Measurements from ENCODE around the gene TMEM108.

TMEM108 gene

DNA sequence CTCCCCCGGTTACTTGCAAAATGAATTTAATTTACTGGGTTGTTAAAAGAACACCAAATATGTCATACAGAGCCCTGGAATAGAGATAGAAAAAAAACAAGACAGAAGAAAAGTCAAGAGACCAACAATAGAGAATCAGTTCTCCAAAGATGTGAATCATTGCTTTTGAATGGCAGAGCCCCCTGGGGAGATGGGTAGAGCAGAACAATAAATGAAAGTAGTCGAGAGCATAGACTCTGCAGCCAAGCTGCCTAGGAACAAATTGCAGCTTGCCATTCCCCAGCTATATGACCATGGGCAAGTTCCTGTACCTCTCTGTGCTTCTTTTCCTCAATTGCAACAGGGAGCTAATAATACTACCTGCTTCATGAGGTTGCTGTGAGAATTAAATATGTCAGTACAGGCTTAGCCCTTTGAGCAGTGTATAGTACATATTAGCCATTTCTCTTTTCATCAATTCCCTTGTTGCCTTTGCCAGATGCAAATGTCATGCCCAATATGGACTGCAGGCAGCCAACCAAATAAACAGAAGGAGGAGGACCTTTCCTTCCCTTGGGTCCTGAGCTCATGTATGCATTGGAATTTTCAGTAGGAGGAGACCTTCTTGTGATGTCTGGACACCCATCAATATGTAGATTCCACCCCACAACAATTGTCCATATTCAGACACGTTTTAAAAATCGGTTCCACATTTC, 336.7 kb downstream of the TMEM108 start:
- no peak for DNase-seq (ENCODE audit: low read depth)
- no peak overlapping the region for H3K4me3 ChIP-seq (ENCODE audit: low read depth, low read length)
- TF ChIP-seq, protein P1, sequence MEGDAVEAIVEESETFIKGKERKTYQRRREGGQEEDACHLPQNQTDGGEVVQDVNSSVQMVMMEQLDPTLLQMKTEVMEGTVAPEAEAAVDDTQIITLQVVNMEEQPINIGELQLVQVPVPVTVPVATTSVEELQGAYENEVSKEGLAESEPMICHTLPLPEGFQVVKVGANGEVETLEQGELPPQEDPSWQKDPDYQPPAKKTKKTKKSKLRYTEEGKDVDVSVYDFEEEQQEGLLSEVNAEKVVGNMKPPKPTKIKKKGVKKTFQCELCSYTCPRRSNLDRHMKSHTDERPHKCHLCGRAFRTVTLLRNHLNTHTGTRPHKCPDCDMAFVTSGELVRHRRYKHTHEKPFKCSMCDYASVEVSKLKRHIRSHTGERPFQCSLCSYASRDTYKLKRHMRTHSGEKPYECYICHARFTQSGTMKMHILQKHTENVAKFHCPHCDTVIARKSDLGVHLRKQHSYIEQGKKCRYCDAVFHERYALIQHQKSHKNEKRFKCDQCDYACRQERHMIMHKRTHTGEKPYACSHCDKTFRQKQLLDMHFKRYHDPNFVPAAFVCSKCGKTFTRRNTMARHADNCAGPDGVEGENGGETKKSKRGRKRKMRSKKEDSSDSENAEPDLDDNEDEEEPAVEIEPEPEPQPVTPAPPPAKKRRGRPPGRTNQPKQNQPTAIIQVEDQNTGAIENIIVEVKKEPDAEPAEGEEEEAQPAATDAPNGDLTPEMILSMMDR (IDR thresholded peaks at IDR 0.05; ENCODE audit: insufficient read depth, low read depth, low read length, missing control alignments), result no peak

DNA sequence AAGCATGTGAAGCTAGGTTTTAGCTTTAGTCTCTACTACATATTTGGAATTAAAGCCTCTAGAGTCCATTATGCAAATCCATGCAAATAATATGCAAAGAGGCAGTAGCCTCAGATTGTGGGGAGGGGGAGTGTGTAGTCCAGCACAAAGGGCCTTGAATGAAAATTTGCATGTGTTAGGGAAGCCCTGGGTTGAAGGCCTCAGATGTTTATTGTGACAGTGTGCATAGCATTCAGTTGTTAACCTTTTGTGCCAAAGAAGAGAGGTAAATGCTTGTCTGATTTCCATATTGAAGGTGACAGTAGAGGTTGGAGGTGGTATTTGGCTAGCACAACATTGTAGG, 337.2 kb downstream of the TMEM108 start:
- TF ChIP-seq, protein P1 (IDR thresholded peaks at IDR 0.05; ENCODE audit: insufficient read depth, low read depth, low read length, missing control alignments), result no peak
- DNase-seq (ENCODE audit: low read depth), result no peak
- H3K4me3 ChIP-seq (ENCODE audit: low read depth, low read length), result no peak overlapping the region

DNA sequence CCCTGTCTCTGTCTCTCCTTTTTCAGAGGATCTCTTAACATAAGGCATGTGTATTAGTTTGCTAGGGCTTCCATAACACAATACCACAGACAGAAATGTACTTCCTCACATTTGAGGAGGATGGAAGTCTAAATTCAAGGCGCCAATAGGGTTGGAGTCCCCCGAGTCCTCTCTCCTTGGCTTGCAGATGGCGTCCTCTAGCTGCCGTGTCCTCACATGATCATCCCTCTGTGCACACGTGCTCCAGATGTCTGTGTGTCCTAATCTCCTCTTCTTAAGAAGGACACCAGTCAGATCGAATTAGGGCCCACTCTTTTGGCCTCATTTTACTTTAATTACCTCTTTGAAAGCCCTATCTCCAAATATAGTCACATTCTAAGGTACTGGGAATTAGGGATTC, 338.6 kb downstream of the TMEM108 start:
- TF ChIP-seq, protein P1 (IDR thresholded peaks at IDR 0.05; ENCODE audit: insufficient read depth, low read depth, low read length, missing control alignments), result peak; percentile 22
- H3K4me3 ChIP-seq (ENCODE audit: low read depth, low read length), result no peak overlapping the region
- peak; percentile 14 for DNase-seq (ENCODE audit: low read depth)

DNA sequence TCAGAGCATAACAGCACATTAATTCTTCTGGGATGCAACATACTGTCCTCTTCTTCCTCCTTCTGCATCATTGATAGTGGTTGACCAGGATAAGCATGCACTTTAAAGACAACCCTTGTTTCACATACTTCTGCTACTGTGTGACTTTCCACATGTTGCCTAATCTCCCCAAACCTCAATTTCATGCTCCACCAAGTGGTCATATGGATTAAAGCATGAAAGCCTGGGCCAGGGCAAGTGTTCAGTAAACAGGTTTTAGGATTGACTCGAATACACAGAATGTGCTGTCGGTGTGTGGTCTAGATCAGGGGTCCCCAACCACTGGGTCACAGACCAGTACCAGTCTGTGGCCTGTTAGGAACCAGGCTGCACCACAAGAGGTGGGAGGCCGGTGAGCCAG, 339.2 kb downstream of the TMEM108 start:
- peak; percentile 47 for DNase-seq (ENCODE audit: low read depth)
- H3K4me3 ChIP-seq (ENCODE audit: low read depth, low read length), result no peak overlapping the region
- TF ChIP-seq, protein P1 (IDR thresholded peaks at IDR 0.05; ENCODE audit: insufficient read depth, low read depth, low read length, missing control alignments), result peak; percentile 36

DNA sequence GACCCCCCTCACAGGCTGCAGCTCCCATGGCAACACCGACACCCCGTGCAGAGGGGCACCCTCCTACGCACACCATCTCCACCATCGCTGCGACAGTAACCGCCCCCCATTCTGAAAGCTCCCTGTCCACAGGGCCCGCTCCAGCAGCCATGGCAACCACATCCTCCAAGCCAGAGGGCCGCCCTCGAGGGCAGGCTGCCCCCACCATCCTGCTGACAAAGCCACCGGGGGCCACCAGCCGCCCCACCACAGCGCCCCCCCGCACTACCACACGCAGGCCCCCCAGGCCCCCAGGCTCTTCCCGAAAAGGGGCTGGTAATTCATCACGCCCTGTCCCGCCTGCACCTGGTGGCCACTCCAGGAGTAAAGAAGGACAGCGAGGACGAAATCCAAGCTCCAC, 341.7 kb downstream of the TMEM108 start:
- H3K4me3 ChIP-seq (ENCODE audit: low read depth, low read length), result no peak overlapping the region
- DNase-seq (ENCODE audit: low read depth), result no peak
- TF ChIP-seq, protein P1 (IDR thresholded peaks at IDR 0.05; ENCODE audit: insufficient read depth, low read depth, low read length, missing control alignments), result no peak

DNA sequence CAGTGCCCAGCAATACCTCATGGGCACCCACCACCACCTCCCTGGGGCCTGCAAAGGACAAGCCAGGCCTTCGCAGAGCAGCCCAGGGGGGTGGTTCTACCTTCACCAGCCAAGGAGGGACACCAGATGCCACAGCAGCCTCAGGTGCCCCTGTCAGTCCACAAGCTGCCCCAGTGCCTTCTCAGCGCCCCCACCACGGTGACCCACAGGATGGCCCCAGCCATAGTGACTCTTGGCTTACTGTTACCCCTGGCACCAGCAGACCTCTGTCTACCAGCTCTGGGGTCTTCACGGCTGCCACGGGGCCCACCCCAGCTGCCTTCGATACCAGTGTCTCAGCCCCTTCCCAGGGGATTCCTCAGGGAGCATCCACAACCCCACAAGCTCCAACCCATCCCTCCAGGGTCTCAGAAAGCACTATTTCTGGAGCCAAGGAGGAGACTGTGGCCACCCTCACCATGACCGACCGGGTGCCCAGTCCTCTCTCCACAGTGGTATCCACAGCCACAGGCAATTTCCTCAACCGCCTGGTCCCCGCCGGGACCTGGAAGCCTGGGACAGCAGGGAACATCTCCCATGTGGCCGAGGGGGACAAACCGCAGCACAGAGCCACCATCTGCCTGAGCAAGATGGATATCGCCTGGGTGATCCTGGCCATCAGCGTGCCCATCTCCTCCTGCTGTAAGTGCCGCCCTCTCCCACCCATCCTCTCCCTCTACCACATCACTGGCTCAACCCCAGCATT, 342.5 kb downstream of the TMEM108 start:
- DNase-seq (ENCODE audit: low read depth), result no peak
- no peak overlapping the region for H3K4me3 ChIP-seq (ENCODE audit: low read depth, low read length)
- TF ChIP-seq, protein P1 (IDR thresholded peaks at IDR 0.05; ENCODE audit: insufficient read depth, low read depth, low read length, missing control alignments), result no peak
